HK-2 (cell line): ENCODE data around the gene MYBPC2.
"Not testable (repeated sequence)": the region's sequence is repeated elsewhere in the genome, so short reads cannot be mapped to it uniquely, and the experiment has no call there.

Source experiments
- DNase-seq: peaks from one replicate; pipeline ENCODE4 v3.0.0-alpha.2; 2018; ENCODE audit not compliant: unreplicated experiment

Gene MYBPC2

DNA sequence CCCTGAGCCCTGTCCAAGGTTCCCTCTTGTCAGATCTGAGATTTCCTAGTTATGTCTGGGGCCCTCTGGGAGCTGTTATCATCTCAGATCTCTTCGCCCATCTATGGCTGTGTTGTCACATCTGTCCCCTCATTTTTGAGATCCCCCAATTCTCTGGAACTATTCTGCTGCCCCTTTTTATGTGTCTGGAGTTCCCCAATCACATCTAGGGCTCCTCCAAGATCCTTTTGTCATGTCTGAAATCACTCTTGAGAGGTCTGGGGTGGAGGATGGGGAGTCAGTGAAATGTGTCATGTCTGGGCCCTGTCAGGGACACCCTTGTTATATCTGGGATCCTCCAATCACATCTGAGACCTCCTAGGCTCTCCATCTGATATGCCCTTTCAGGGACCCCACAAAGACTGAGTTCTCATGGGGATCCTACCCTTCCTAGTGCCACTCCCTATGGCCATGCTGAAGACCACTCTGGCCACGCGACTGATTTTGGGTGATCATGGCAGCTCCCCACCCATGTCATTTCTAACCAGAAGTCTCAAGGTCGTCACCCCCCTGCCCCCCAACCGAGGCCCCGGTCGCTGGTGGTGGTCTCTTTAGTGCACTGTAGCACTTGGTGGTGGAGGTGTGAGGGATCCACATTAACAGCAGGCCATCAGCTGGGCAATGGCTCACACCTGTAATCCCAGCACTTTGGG lies 3.8 kb upstream of the MYBPC2 start:
- DNase-seq, result no peak

DNA sequence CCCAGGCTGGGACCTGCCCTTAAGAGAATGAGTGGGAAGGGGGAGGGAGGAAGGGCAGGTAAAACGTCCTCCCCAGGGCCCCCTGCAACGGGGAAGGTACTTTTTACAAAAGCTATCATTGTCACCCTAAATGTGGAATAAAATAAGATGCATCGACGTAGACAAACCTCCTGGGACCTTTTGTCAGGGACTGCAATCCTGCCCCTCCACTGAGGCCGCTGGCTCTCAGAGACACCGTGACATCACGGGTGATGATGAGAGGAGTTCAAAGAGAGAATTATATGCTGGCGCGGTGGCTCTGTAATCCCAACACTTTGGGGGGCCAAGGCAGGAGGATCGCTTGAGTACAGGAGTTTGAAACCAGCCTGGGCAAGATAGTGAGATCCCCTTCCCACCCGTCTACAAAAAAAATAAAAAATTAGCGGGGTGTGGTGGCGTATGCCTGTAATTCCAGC lies 1.8 kb upstream of the MYBPC2 start:
- DNase-seq, result no peak

DNA sequence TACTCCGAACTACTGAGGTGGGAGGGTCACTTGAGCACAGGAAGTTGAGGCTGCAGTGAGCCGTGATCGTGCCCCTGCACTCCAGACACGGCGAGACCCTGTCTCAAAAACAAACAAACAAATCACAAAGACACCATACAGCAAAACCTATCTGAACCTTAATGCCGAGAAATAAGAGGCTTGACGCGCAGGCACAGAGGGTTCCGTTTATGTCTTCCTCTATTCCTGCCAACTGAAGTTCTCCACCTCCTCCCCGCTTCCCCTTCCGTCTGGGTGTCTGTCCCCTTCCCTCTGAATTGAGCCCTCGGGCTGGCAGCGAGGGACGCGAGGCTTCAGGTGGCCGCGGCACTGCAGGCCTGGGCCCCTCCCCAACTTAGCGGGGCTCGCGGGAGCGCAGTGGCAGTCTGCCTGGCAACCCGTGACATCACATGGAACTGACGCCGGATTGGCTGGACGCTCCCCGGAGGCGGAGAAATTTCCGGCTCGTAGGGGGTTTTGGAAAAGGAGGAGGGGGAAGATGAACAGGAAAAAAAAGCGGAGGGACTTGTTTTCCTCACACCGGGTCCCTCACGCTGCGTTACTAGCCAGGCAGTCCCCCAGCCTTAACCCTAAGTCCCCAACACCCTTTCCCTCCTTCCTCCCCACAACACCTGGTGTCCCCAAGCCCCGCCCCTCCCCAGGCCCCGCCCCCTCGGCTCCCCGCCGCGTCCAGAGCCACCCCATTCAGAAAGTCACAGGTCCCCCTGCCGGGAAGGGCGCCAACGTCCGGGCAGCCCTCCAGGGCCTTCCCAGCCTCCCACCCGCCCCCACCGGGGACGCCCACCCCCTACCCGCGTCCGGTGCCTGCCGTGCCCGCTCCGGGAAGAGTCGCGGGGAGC lies 1.1 kb upstream of the MYBPC2 start:
- DNase-seq, result peak; percentile 85

DNA sequence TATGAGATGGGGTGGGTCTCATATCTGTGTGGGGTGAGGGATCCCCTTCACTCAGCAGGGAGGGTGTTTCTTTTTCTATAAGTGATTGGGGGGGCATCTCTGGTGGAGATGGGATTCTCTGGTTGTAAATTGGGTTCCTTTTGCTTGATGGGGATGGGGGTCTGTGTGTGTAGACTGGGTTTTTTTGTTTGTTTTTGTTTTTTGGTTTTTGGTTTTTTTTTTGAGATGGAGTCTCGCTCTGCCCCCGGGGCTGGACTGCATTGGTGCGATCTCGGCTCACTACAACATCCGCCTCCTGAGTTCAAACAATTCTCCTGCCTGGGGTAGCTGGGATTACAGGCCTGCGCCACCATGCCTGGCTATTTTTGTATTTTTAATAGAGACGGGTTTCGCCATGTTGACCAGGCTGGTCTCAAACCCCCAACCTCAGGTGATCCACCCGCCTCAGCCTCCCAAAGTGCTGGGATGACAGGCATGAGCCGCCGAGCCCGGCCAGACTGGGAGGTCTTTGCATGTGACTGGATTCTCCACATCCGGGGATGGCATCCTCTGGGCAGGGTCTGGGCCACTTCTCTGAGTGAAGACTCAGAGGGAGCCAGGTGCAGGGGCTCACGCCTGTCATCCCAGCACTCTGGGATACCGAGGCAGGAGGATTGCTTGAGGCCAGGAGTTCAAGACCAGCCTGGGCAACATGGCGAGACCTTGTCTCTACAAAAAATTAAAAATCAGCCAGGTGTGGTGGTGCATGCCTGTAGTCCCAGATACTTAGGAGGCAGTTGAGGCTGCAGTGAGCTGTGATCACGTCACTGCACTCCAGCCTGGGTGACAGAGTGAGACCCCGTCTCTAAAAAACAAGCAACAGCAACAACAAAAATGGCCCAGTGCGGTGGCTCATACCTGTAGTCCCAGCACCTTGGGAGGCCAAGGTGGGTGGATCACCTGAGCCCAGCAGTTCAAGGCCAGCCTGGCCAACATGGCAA lies 799 bp downstream of the MYBPC2 start:
- DNase-seq, result no peak

DNA sequence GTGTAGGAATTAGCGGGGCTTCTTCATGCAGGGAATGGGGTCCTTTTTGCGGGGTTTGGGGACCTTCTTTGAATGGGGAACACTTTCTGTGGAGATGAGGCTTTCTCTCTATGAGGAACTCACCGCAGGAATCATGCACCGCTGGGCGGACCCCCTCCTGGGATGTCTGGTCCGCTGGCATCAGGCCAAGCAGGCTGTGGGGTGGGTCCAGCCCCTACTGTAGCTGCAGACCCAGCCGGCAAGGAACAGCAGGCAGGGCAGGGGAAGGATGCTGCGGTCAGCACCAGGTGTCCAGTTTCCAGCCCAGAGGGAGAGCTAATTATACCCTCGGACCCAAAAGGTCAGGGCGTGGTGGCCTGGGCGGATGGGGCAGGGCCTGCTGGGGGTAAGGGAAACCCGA lies 1.8 kb downstream of the MYBPC2 start:
- DNase-seq, result no peak

DNA sequence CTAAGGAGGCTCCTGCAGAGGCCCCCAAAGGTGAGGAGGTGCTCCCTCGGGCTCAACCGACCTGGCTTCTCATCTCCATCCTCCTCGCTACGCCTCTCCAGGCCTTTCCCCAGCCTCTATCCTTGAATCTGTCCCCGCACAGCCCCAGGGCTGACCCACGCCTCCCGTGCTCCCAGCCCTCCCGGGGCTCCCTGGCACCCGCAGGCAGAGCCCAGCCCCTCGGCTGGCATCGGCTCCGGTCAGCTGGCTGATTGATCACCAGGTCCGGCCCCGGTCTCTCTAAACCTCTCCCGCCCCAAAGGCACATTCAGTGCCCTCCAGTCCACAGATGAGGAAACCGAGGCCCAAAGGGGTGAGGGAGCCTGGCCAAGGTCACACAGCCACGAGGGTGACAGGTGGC lies 2.5 kb downstream of the MYBPC2 start:
- no peak for DNase-seq

DNA sequence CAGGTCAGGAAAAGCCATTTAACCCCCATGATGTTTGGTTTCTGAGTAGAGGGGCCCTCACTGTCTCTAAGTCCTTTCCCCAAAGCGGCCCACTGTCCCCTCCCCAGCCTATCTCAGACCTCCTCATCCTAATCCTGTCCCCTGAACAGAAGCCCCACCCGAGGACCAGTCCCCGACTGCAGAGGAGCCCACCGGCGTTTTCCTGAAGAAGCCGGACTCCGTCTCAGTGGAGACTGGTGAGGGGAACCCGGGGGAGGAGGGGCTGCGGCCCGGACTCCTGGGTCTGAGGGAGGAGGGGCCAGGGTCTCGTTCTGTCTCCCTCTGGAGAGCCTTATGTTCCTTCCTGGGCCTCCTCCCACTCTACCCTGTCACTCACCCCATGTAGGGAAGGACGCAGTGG lies 2.9 kb downstream of the MYBPC2 start:
- no peak for DNase-seq

DNA sequence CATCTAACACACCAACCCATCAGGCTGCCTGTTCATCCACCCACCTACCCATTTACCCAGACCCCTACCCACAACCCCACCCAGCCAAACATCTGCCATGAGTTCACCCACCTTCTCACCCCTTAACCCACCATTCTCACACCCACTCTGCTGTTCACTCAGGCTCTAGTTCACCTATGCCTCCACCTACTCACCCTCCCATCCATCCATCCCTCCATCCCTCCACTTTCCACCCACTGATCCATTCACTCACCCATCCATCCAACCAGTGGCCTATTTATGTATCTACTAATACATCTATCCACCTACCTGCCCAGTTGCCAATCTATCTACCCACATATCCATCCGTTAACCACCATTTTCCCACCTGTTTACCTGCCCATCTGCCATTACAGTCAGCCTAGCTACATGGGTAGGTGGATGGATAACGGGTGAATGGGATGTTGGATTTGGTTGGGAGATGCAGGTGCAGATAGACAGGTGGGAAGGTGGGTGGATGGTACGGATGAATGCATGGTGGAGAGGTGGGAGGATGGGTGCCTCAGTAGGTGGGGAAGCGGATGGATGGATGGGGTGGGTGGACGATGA lies 5.3 kb downstream of the MYBPC2 start:
- DNase-seq, result no peak

DNA sequence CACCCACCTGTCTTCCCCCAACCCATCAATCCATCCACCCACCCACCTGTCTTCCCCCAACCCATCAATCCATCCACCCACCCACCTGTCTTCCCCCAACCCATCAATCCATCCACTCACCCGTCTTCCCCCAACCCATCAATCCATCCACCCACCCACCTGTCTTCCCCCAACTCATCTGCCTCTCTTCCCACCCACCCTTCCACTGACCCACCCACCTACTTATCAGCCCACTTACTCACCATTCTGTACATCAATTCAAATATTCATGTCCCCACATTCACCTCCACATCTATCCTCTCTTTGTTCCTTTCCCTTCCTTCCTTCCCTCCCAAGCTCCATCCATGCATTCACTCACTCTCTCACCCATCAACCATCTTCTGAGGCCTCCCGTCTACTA lies 6.4 kb downstream of the MYBPC2 start:
- DNase-seq, result not testable (repeated sequence)

DNA sequence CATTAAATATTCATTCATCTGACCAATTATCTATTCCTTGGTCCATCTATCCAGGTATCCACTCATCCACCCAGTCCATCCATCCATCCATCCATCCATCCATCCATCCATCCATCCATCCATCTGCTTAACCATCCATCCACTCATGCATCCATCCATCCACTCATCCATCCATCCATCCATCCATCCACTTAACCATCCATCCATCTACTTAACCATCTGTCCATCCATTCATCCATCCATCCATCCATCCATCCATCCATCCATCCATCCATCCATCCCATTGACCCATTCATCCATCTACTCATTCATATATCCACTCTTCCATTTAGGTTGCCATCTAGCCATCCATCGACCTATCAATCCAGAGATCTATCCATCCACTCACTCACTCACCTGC lies 11.4 kb downstream of the MYBPC2 start:
- DNase-seq, result no peak

DNA sequence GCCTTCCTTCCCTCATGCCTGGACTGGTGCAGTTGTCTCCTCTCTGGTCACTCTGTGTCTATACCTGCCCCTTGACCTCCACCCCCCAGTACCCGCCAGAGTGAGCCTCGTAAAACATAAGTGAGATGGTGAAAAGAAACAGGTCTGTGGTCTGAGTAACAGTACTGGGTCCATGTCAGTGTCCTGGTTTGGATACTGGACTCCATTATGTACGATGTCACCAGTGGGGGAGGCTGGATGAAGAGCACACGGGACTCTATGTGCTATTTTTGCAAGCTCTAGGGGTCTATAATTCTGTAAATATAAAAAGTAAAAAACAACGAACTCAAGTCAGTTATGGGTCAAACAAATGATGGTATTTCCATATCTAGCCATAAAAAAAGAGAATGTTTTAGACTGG lies 14.4 kb downstream of the MYBPC2 start:
- DNase-seq, result no peak

DNA sequence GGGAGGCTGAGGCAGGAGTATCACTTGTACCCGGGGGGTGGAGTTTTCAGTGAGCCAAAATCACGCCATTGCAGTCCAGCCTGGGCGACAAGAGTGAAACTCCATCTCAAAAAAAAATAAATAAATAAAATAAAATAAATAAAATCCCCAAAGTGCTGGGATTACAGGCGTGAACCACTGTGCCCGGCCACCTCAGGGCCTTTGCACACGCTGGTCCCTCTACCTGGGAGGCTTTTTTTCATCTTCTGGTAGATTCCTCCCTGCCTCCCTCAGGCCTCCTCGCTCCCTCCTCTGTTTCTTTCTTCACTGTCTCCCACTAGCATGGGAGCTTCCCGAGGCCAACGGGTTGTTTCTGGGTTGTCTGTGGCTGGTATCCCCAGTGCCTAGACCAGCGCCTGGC lies 15.1 kb downstream of the MYBPC2 start:
- DNase-seq, result no peak

DNA sequence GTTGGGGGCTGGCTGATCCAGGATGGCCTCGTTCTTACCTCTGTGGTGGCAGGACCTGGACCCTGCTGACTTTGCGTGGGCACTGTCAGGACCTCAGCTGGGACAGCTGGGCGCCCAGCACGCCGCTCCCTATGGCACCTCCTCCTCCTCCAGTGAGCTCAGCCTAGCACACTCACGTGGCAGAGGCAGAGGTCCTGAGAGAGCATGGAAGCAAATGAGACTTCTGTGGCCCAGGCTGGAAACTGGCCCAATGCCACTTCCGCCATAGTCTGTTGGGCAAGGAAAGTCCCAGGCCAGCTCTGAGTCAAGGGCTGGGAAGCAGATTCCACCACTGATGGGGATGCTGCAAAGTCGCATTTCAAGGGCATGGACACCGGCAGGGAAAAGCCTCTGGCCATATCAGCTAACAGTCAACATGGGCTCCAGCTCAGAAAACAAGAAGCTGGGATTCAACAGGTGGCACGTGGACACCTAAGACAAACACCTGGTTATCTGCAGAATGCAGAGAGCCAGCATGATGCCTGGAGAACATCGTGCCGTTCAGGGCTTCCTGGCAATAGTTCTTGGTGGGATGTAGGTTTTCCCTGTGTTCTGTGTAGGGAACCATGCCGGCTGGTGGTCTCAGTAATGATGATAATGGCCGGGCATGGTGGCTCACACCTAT lies 16.7 kb downstream of the MYBPC2 start:
- peak; percentile 67 for DNase-seq

DNA sequence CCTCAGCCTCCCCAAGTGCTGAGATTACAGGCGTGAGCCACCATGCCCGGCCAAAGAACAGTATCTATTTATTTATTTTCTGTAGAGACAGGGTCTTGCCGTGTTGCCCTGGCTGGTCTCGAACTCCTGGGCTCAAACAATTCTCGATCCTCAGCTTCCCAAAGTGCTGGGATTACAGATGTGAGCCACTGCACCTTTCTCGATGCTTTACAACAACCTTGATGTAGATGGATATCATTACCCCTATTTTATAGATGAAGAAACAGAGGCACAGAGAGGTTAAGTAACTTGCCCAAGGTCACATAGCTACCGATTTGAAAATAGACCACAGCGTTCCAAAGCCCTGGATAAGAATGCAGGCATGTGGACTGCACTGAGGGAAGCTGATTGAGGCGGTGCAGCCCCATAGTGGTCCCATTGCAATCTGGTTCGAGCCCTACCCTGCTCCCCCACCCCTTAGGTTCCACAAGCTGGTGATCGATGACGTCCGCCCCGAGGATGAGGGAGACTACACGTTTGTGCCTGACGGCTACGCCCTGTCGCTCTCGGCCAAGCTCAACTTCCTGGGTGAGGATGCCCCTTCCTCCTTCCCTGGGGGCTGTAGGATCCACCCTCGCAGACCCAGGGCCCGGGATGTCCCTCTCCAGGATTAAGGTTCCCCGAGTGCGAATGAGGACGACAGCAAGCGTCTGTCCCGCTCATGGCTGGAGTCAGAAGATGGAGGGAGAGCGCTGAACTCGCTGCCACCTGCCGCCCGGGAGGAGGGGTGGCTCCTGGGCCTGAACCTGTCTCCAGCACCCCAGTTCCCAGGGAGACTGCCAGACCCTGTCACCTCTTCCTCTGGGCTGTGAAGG lies 17.9 kb downstream of the MYBPC2 start:
- DNase-seq, result no peak

DNA sequence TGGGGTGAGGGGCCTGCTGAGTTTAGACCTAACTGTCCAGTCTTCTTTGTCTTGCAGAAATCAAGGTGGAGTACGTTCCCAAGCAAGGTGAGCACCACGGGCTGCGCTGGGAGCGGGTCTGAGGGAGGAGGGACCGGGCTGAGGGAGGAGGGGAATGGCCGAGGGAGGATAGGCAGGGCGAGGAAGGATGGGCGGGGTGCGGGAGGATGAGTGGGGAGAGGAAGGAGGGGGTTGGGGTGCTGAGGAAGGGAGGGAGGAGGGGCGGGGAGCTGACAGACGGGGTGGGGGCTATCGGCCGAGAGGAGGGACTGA lies 18.5 kb downstream of the MYBPC2 start:
- no peak for DNase-seq

DNA sequence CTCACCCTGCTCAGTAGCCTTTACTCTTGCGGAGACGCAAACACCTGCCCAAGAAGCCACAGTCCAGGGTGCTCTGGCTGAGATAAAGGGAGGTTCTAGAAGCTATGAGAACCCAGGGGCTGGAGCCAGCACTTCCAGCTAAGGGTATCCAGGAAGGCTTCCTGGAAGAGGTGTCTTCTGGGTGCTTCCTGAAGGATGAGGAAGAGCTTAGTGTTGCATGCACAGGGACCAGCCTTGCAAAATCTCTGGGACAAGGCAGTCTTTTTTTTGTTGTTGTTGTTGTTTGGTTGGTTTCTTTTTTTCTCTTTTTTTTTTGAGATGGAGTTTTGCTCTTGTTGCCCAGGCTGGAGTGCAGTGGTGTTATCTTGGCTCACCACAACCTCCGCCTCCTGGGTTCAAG lies 20.6 kb downstream of the MYBPC2 start:
- DNase-seq, result no peak

DNA sequence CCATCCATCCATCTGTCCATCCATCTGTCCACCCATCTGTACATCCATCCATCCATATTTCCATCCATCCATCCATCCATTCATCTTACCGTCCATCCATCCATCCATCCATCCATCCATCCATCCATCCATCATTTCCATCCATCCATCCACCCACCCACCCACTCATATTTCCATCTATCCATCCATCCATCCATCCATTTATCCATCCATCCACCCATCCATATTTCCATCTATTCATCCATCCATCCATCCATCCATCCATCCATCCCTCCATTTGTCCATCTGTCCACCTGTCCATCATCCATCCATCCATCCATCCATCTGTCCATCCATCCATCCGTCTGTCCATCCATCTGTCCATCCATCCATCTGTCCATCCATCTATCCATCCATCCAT lies 23.3 kb downstream of the MYBPC2 start:
- no peak for DNase-seq

DNA sequence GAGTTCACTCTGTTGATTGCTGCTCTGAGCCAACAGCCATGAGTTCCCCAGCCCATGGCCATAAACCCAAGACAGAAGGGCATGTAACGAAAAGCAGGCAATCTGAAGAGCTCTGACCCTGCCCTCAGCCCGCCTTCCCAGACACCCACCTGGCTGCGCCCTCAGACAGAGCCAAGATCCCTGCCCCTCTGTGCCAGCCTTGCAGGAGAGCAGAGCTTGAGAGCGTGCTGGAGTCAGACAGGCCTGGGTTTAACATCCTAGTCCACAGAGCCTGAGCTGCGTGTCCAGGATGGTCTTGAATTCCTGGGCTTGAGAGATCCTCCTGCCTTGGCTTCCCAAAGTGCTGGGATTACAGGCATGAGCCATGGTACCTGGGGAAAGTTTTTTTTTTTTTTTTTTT lies 24.6 kb downstream of the MYBPC2 start:
- no peak for DNase-seq

DNA sequence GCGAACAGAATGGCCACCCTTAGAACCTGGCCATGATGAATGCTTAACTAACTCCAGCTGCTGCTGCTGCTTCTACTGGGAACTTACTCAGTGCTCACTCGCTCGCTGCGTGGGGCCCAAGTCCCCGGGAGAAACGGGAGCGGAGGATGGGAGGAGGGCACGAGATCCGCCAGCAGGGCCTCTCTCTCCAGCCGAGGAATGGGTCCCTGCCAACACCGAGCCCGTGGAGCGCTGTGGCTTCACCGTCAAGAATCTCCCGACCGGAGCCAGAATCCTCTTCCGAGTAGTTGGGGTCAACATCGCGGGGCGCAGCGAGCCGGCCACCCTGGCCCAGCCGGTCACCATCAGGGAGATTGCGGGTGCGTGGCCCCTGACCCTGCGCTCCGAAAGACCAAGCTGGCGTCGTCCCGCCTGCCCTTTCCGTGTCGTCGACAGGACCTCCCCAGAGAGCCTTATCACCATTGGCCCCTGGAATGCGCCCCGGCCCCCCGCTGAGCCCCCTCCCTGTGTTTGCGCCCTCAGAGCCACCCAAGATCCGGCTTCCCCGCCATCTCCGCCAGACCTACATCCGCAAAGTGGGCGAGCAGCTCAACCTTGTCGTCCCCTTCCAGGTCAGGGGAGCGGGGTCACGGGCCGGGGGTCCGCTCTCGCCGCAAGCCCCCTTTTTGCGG lies 25.8 kb downstream of the MYBPC2 start:
- no peak for DNase-seq

DNA sequence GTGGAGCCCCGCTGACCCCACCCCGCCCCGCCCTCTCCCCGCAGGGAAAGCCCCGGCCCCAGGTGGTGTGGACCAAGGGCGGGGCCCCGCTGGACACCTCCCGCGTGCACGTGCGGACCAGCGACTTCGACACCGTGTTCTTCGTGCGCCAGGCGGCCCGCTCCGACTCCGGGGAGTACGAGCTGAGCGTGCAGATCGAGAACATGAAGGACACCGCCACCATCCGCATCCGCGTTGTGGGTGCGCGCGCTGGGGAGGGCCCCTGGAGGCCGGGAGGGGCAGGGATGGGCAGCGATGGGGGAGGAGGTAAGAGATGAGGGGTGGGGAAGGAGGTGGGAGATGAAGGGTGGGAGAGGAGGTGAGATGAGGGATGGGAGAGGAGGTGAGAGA lies 26.4 kb downstream of the MYBPC2 start:
- no peak for DNase-seq
